Endometrial microvascular endothelial cells (primary cell): ENCODE measurements around the gene SLC24A4. TPM values are rescaled to one million over a fixed set of nuclear protein-coding genes. Genes with fewer than 3 reads are reported as not detected.

ENCODE experiments used
- in situ Hi-C: cut with HindIII; loops from 2 replicates; pipeline ENCODE4 v1.10.0; 2017; ENCODE audit warnings: low sequenced_read_pairs, low pct_unique_long_range_greater_than_20kb; ENCODE audit errors: inconsistent ontology term
- total RNA-seq: library from RNA; depleted of rRNA; stranded (reverse); fragments of >200 nt; gene quantifications from one replicate; pipeline ENCODE4 v1.2.3, GENCODE V29; 2015; ENCODE audit errors: inconsistent ontology term

SLC24A4 gene
- total RNA-seq, 1 donor from 2014 or later = not detected

DNA sequence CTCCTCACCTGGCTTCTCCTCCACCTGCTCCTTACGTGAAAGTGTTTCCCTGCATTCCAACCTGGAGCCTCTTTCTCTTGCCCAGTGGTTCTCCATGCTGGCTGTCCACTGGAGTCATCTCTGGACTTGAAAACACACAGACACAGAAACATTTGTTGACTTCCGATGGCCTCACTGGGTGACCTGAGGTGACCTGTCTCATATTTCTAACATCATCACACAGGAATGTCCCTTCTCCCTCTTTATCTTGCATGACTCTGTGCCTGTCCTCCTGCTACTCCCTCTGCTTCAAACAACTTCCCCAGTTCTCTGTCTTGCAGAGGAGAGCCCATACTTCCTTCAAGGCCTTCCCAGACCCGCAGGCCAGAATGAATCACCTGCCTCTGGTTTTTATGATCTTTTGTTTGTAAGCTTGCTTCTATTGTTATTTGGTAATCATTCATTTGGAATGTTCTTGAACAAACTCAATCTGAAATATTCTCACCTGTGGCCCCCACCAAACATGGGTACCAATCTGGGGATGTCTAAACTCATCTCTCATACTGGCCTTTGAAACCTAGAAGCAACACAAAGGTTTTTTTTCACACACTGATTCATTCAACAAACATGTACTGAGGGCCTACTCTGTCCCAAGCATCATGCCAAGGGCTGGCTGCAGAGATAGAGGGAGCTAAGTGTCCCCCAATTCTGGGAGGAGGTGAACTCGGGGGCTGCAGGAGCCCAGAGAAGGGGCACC lies 181.0 kb downstream of the SLC24A4 start:
- in situ Hi-C loops = no loop called here

DNA sequence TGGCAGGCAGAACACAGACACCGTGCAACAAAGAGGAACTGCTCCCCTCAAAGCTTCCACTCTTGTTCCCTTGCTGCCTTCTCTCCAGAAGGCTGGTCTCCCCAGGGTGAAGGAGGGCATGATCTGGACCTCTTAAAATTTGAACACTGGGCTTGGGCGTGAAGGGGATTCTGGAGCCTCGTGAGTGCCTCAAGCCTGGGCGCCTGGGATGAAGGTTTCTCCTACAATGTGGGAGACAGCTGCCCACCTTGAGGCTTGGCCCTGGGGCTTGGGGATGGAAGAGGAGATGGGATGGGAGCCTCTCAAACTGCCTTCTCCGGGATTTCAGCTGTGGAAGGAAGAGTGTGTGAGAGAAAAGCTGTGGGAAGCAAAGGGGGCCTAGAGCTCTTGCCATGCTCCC lies 182.9 kb downstream of the SLC24A4 start:
- in situ Hi-C loops = no loop called here

DNA sequence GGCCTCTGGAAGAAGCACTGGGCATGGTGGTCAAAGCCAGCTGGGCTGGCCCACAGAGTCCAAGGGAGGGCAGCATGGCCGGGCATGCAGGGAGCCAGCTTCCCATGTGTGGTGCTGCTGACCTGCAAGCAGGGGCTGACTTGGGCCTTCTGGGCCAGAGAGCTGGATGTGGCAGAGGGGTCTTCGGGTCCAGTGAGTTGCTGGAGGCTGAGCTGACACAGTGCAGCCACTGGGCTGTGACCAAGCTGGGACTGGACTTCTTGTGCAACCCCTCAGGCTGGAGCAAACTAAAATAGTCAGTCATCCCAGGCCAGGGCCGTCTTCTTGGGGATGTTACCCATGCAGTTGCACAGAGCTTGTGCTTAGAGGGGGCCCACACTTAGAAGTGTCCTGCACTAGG lies 183.3 kb downstream of the SLC24A4 start:
- in situ Hi-C loops = no loop called here

DNA sequence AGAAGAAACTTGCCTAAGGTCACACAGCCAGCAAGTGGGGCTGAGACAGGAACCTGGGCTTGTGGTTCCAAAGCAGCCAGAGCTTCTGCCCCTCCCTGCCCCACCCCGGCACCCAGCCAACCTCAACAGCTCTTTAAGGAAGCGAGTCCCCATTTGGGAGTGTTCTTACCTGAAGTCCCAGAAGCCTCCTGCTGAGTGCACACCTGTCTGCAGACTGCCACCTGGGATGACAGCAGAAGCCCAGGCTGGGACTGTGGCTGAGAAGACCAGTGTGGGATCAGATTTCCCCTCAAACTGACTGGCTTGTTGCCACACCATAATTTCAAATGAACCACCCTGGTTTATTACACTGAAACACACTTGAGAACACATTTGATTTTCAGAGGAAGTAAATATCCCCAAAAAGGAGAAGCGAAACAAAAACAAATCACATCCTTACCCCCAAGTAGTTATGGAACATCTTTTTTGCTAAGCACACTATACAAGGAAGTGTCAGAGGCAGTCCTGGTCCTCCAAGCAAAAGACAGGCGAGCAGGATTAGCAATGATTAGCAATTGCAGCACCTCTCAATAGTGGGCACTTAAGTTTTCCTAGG lies 184.3 kb downstream of the SLC24A4 start:
- in situ Hi-C loops = no loop called here

DNA sequence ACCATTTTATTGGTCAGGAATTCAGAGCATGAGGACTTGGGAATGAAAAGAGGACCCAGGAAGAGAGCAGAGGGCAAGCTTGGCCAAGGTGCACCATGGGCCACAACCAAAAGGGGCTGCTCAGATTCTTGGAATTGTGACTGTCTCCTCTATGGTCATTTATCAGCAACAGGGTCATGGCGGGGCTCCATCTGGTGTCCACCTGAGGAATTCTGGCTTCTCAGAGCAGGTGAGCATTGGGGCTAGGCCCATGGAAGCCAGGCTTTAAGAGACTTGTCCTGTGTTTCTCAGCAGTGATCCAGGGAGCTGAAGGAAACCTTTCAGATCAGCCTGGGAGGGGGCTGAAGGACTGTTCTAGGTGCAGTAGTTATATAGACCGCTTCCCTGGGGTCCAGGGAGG lies 188.0 kb downstream of the SLC24A4 start:
- in situ Hi-C loops = no loop called here

DNA sequence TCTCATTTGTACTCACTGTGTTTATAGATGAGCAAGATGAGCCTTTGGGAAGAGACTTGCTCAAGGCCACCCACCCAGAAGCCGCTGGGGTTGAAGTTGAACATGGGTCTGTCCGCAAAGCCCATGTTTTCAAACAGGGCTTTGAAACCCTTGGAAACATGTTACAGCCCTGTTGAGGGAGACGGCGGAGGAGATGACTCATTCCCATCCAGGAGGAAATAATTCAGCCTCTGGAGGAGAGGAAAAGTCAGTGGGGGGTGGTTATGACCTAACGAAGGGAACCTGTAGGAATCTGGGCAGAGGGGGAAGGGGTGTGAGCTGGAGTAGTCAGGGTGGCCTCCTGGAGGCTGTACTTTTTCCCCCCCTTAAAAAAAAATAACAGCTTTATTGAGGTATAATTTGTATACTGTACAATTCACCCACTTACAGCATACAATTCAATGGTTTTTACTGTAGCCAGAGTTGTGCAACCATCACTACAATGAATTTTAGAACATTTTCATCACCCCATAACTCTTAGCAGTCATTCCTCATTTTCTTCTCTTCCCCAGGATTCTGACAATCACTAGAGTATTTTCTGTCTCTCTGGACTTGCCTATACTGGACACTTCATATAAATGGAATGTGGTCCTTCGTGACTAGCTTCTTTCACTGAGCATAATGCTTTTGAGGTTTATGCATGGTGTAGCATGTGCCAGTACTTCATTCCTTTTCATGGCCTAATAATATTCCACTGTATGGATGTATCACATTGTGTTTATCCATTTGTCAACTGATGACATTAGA lies 188.7 kb downstream of the SLC24A4 start:
- in situ Hi-C loops = no loop called here

DNA sequence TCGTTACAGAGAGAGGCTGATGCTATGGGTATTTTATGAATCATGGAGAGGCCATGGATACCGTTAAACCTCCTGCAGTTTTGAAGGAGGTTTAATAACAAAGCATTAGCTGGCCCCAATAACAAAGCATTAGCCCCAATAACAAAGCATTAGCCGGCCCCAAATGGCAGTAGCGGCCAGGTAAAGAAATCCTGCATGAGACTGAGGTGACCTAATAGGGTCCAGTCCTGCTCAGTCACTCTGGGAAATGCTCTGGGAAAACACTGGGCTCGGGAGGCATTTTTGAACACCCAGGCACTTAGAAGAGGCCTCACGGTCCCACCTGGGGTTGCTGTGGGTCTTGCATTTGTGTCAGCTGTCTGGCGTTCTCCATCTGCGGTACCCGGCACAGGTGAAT lies 189.8 kb downstream of the SLC24A4 start:
- in situ Hi-C loops = no loop called here

DNA sequence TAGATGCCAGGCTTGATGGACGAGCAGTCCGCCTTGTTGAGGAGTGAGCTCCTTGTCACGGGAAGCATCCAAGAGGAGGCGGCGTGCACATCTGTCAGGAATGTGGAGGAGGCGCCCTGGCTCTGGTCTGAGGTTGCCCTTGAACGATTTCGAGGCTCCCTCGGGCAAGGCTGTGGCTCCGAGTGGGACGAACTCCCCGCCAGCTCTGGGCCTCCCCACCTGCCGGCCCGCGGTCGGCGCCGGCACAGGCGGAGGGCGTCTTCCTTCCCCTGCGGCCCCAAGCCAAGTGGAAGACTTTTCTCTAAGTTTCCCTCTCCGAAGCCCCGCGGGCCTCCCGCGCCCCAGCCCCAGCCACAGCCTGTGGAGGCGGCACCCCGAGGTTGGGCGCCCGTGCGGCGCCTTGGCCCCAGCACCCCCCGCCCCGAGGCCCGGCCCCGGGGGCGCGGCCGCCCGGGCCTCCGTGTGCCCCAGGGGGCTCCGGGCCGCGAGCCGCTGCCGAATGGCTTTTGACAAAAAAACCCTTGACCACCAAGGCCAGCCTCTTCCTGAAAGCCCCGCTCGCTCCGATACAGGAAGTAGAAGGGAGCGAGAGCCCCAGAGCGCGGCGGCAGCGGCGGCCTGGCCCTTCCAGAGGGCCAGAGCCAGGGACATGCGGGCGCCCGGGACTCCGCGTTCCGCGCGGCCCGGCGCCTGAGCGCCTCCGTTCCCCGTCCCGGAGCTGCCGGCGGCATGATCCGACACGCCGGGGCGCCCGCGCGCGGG lies 190.4 kb downstream of the SLC24A4 start, which contains the start of gene RIN3:
TSS of gene RIN3 (plus strand) at position 578 of the 762 bp plus-strand sequence. CDS start at position 730, 152 bp downstream.
- in situ Hi-C loops = no loop called here

DNA sequence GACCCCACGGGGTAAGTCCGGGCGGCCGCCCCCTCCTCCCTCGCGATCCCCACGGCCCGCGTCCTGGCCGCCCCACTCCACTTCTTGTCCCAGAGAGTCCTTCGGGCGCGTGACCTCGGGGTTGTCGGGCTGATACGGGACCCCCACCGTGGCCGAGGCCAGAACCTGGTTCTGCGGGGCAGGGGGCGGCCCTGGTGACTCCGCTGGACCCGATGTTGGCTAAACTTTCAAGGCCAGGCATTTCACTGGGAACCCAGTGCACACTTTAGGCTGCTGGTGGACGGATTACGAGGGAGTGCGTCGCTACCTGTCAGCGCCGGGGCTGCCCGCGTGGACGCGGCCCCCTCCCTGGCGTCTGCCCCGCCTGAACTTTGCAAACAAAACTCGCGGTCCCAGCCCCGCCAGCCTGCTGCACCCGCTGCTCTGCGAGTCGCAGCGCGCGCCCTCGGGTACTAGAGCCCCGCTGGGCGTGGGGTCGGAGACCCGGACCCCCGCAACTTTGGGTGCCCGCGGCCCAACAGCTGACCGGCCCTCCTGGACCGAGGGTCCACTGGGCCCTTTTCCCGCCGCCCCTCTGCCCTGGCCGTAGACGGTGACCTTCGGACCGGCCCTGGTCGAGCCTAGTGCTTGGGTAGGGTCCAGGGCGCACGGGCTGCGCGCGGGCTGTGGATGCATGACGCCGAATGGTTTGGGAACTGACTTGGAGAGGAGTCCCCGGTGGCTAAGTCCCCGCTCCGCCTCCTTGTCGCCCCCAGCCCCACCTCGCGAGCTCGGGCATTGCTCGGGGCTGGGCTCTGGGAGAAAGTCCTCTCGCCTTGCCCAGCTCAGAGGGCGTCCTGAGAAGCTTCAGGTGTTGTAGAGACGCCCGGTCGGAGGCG lies 191.2 kb downstream of the SLC24A4 start:
- in situ Hi-C loops = no loop called here

DNA sequence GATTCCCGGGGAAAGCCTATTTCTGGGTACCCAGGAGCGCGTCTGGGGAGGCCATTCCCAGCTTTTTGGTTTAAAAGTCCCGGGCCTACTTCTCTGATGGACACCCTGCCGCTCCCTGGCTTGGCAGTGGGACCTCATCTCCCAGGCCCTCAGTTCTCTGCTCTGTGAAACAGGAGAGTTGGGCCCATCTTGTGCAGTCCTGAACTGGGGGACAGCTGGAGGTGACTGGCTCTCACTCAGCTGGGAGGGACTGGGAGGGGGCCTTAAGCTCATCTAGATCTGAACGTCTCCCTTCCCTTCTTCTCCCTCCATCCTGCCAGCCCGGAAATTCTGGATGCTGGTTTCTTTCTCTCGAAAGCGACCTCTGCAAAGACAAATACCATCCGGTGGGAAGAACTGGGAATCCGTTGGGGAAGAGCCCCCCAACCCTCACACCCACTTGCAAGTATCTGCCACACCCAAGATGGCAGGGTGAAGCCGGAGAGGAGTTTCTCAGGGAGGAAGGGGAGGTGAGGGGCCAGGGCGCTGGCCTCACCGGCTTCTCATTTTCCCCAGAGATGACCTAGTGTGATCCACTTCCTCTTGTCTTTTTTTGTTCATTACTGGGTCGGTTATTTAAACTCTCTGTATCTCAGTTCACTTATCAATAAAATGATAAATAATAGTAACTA lies 192.0 kb downstream of the SLC24A4 start:
- in situ Hi-C loops = no loop called here

DNA sequence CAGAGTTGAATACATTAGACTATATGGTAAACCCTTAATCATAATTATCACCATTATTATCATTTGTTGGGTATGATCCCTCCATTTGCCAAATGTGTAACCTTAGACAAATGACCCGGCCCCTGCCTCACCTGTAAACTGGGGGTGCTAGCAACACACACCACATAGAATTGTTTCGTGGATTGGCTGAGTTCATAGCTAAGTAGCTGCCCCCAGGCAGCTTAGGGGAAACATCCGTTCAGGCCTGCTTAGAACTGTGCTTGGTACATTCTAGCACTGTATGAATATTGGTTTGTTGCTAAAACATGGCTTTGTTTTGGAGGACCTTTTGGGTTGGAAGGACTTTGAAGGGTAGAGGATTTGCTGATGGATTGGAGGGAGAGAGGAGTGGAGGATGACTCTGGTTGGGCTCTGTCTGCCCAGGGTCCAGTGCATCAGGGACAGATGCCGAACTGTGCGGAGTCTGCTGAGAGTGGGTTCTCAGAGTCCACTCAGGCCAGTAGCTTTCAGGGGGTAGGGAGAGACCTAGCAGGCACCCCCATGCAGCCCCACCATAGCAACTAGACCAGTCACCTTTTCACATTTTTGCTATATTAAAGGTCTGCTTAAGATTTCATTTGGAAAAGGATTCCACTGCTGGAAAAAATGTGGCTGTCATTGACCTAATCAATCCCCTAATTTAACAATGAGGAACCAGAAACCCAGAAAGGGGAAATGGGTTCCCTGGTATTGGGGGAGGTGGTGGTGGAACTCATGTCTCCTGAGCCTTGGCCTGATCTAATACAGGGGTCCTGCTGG lies 192.8 kb downstream of the SLC24A4 start:
- in situ Hi-C loops = no loop called here

DNA sequence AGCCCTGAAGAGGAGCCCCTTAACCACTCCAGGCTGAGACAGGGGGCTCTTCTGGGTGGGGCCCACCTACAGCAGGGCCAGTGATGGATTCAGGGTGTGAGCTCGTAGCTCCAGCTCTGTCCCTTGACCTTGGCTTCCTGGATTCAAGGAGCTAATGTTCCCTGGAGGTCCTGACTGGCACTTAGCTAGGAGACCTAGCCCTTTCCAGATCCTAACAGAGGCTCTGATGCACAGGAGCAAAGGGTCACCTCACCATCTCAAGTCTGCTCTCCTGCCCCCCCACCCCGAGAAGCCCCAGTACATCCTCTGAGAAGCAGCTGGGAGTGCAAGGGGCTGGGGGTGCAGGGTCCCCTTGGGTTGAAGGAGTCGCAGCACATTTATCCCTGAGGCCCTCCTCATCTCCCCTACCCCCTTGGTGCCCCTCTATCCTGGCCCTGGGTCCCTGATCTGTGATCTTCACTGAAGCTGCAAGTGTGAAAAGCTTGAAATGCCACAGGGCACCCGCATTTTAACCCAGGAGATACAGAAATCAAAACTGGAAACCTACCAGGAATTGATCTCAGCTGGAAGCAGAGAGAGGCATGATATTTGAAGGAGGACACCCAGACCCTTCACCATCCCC lies 193.5 kb downstream of the SLC24A4 start:
- in situ Hi-C loops = no loop called here

DNA sequence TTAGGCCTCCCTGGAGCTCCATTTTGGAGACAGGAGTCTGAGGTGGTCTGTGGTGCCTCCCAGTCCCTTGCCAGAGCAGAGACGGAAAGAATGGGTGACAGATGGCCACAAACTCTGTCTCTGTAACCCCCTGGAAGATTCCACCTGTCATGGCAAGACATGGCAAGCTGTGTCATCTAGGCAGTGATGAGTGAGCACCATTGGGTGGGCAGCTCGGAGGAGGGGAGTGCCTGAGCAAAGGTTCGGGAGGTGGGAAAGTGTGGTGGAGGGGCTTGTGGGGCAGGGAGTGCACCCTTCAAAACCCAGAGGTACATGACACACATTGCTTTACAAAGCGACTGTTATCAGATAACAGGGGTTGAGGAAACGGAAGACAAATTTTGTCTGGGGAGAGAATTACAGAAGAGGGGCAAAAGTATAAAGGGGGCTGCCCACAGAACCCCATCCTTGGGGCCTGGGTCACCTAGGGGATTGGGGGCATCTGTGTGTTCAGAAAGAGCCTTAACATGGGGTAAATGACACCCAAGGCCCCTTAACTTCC lies 194.1 kb downstream of the SLC24A4 start:
- in situ Hi-C loops = no loop called here

DNA sequence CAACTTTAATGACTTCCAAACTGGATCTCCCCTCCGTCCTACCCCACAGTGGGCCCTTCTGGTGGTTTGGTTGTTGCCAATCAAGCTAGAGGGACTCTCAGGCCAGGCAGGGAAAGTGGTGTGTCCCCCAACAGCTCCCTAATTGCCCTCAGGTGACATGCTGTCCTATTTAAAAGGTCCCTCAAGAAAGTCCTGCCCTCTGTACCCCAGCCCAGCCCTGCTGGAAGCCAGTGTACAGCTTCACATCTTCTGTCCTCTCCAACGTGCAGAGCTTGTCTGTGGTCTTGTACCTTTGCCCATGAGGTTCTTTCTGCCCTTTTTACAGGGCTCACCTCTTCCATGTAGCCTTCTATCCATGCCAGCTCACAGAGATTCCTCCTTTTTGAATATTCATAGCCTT lies 194.8 kb downstream of the SLC24A4 start:
- in situ Hi-C loops = no loop called here

DNA sequence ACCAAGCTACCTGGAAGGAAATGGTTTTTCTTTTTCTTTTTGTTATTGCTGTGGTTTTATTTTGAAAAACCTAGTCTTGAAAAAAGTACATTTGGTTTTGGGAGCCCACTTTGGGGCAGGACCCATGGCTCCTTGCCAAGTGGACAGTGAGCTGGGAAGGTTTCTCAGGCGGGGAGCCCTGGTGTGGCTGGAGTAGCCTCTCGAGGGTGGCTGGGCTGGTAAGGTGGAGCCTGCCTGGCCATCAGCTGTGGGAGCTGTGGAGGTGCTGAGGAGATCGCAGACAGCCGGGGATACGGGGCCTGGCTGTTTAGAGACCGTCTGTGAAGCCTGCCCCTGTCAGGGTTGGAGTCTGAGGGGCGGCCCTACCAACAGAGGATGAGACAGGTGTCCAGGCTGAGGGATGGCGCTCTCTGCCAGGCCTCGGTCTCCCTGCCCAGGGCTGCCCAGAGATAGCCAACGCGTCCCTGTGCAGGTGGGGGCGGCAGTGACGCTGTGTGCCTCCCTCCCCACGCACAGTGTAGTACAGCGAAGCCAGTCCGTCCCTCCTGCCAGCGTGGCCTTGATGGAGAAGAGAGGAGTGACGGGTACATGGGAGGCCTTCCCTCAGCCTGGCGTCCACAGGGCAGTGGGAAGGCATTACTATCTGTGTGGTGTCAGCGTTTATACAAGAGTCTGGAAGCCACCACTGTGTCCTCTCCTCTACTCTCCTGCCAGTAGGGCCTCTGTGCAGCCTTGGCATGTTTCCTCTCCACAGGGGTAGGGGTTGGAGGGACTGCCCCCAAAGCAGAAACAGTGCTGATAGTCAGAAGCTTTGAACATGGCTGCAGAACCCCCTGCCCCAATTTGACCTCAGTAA lies 196.5 kb downstream of the SLC24A4 start:
- in situ Hi-C loops = no loop called here
